ENCODE measurements around the gene ACP1. TPM values are rescaled to one million over a fixed set of nuclear protein-coding genes. Genes with fewer than 3 reads are reported as not detected.

Gene ACP1
- total RNA-seq, 1 donor from 2014 or later: 113 TPM

DNA sequence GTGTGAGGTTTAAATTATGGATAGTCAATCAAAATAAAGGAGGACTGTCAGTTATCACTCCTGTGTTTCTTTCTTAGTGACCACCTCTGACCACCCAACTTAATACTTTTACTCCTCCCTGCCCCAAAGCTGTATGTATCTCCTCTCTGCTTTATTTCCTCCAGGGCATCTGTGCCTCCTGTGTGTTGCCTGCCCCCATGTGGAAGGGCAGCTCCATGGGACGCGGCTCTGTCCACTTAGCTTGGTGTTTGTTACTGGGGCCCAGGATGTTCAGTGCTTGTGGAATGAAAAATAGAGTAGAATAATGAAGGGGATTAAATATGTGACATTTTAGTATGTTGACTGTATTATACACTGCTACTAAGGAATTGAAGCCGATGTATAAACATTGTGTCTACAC is 9.8 kb downstream of the ACP1 start:
- TF ChIP-seq, protein P1, sequence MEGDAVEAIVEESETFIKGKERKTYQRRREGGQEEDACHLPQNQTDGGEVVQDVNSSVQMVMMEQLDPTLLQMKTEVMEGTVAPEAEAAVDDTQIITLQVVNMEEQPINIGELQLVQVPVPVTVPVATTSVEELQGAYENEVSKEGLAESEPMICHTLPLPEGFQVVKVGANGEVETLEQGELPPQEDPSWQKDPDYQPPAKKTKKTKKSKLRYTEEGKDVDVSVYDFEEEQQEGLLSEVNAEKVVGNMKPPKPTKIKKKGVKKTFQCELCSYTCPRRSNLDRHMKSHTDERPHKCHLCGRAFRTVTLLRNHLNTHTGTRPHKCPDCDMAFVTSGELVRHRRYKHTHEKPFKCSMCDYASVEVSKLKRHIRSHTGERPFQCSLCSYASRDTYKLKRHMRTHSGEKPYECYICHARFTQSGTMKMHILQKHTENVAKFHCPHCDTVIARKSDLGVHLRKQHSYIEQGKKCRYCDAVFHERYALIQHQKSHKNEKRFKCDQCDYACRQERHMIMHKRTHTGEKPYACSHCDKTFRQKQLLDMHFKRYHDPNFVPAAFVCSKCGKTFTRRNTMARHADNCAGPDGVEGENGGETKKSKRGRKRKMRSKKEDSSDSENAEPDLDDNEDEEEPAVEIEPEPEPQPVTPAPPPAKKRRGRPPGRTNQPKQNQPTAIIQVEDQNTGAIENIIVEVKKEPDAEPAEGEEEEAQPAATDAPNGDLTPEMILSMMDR (IDR thresholded peaks at IDR 0.05; ENCODE audit: unreplicated experiment): no peak
- no peaks in the 10 kb centered on the region for H3K9me3 Mint-ChIP-seq
- H3K27ac Mint-ChIP-seq: peak overlapping the region; percentile 62
- no peaks in the 10 kb centered on the region for H3K4me1 Mint-ChIP-seq
- peaks cover 21% of the 10 kb centered on the region for H3K36me3 Mint-ChIP-seq
- no peaks in the 10 kb centered on the region for H3K27me3 Mint-ChIP-seq (ENCODE audit: low read depth)
- DNase-seq (ENCODE audit: low spot score in 2 of 2, unreplicated experiment in 2 of 2): no peak
- H3K4me3 Mint-ChIP-seq: no peak overlapping the region

DNA sequence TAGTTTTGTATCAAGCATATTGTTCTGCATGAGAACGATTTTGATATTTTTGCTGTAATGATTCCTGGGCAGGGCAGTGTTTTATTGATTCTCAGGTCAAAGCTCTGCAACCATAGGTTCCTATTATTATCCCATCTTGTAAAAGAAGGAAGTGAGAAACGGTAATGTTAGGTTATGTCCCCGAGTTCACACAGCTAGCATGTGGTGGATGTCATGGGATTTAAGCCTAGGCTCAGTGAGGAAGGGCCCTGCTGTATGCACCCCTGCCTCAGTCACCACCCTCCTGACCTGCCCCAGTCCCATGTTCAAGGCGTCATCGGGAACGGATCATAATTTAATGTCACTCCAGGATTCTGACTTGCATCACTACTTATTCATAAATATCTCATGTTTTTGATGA is 10.7 kb downstream of the ACP1 start:
- H3K27ac Mint-ChIP-seq: no peak overlapping the region
- H3K36me3 Mint-ChIP-seq: peaks cover 25% of the 10 kb centered on the region
- H3K4me1 Mint-ChIP-seq: no peaks in the 10 kb centered on the region
- H3K9me3 Mint-ChIP-seq: no peaks in the 10 kb centered on the region
- no peak overlapping the region for H3K4me3 Mint-ChIP-seq
- TF ChIP-seq, protein P1 (IDR thresholded peaks at IDR 0.05; ENCODE audit: unreplicated experiment): no peak
- H3K27me3 Mint-ChIP-seq (ENCODE audit: low read depth): no peaks in the 10 kb centered on the region
- DNase-seq (ENCODE audit: low spot score in 2 of 2, unreplicated experiment in 2 of 2): no peak

- DNase-seq (ENCODE audit: low spot score in 2 of 2, unreplicated experiment in 2 of 2): no peak
- no peaks in the 10 kb centered on the region for H3K4me1 Mint-ChIP-seq
- TF ChIP-seq, protein P1 (IDR thresholded peaks at IDR 0.05; ENCODE audit: unreplicated experiment): no peak
- H3K36me3 Mint-ChIP-seq: peaks cover 25% of the 10 kb centered on the region
- no peak overlapping the region for H3K4me3 Mint-ChIP-seq
- H3K27me3 Mint-ChIP-seq (ENCODE audit: low read depth): no peaks in the 10 kb centered on the region
- no peak overlapping the region for H3K27ac Mint-ChIP-seq
- H3K9me3 Mint-ChIP-seq: no peaks in the 10 kb centered on the region
These were observed 13.7 kb downstream of the ACP1 start for GRCh38 chr2:278312-278926.

DNA sequence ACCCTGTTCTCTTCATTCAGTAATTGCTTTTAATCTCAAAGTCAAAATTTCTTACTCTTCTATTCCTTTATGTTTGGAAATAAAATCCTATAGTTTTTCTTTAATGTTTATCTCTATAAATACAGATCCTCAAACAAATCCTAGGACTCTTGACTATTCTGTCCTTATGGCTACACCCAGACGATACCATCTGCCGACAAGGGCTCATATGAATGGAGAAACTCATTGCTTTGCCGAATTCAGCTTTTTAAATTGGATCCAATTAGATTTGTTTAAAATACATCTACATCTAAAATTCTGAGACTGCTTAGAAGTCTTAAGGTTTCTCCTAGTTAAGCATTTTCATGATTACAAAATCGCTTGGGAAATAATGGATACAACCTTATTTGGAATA is 14.2 kb downstream of the ACP1 start:
- no peak for DNase-seq (ENCODE audit: low spot score in 2 of 2, unreplicated experiment in 2 of 2)
- H3K27ac Mint-ChIP-seq: no peak overlapping the region
- H3K4me1 Mint-ChIP-seq: no peaks in the 10 kb centered on the region
- H3K9me3 Mint-ChIP-seq: no peaks in the 10 kb centered on the region
- TF ChIP-seq, protein P1 (IDR thresholded peaks at IDR 0.05; ENCODE audit: unreplicated experiment): no peak
- no peak overlapping the region for H3K4me3 Mint-ChIP-seq
- H3K36me3 Mint-ChIP-seq: peaks cover 25% of the 10 kb centered on the region
- peaks cover 3% of the 10 kb centered on the region for H3K27me3 Mint-ChIP-seq (ENCODE audit: low read depth)

GRCh38 chr2:279366-279765 is 14.6 kb downstream of the ACP1 start:
- Mint-ChIP-seq H3K4me3 (no peak overlapping the region), H3K4me1 (no peaks in the 10 kb centered on the region), H3K27me3 (ENCODE audit: low read depth) (peaks cover 4% of the 10 kb centered on the region), H3K36me3 (peaks cover 25% of the 10 kb centered on the region), H3K27ac (no peak overlapping the region), H3K9me3 (no peaks in the 10 kb centered on the region)
- TF ChIP-seq, protein P1 (IDR thresholded peaks at IDR 0.05; ENCODE audit: unreplicated experiment): no peak
- DNase-seq (ENCODE audit: low spot score in 2 of 2, unreplicated experiment in 2 of 2): no peak
